ELR (cell line): ENCODE results near the gene MMP11.

Experiments
- DNase-seq: peaks from one replicate; pipeline ENCODE4 v3.0.0-alpha.2; 2015; ENCODE audit warnings: low read depth

The MMP11 gene

DNA sequence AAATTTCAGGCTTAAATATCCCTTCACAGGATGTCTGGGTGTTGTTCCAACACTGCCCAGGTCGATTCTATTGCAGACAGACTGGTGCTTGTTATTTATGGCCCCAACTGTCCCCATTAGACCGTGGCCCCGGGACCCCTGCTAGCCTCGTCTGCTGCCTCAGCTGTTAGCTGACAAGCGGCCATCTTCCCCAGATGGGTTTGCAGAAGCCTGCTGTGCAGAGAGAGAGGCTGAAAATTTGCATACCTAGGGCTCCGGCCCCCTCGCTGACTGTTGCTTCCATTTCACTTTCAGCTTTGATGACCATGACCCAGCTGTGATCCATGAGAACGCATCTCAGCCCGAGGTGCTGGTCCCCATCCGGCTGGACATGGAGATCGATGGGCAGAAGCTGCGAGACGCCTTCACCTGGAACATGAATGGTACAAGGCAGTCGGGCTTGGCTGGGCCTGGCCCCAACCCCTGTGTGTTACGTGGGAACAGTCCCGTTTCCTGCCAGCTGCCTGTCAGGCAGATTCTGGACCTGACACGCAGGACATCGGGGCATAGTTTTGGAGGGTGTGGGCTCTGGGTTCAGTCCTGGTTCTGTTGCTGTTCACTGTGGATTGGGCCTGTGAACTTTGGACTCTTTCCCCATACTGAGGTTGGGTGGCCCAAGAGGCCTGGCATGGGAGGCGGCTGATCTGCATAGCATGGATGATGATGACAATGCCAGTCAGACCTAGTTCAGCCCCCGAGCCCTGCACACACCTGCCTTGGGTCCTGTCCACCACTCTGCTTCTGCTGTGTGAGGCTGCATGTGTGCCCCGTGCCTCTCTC, 30.6 kb downstream of the MMP11 start:
- DNase-seq: no peak

DNA sequence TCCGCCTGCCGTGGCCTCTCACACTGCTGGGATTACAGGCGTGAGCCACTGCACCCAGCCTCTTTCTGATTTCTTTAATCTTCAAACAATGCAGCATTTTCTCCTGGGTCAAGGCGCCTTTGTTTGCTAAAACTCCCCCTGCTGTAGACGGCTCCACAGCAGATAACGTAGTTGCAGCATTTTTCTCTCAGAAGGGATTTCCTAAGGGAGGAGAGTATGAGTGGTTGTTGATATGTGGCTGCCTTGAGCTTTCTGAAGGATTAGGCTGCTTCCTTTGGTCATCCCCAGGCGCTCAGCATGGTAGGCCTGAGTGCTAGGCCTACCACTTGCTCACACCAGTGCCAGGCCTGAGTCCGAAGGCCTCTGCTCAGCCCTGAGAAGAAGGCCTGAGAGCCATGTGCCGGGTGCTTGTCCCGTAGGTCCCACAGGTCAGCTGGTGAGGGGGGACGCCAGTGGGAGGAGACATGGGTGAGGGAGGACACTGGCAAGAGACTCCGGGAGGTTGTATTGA, 32.2 kb downstream of the MMP11 start:
- no peak for DNase-seq

DNA sequence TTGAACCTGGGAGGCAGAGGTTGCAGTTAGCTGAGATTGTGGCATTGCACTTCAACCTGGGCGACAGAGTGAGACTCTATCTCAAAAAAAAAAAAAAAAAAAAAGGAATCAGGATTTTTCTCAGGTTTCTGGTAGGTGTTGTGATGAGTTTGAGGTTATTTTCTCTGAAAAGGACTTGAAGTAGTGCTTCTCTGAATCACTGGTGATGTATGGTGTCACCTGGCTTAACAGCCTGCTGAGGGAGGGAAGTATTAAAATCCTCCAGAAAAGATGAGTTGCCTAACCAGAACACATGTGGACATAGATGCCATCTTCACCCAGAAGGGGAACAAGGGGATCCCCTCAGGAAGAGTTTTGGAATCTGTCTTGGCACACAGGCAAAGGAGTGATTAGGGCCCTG, 34.2 kb downstream of the MMP11 start:
- no peak for DNase-seq

DNA sequence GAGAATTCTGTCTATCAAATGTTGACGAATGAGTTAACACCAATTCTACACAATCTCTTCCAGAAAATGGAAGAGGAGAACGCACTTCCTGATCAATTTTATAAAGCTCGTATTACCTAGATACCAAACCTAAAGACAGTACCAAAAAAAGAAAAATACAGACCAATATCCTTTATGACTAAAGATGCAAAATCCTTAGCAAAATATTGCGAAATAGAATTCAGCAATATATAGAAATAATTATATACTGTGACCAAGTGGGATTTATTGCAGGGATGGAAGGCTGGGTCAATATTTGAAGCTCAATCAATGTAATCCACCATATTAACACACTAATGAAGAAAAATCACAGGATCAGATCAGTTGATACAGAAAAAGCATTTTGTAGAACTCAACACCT, 39.7 kb downstream of the MMP11 start:
- DNase-seq: no peak

DNA sequence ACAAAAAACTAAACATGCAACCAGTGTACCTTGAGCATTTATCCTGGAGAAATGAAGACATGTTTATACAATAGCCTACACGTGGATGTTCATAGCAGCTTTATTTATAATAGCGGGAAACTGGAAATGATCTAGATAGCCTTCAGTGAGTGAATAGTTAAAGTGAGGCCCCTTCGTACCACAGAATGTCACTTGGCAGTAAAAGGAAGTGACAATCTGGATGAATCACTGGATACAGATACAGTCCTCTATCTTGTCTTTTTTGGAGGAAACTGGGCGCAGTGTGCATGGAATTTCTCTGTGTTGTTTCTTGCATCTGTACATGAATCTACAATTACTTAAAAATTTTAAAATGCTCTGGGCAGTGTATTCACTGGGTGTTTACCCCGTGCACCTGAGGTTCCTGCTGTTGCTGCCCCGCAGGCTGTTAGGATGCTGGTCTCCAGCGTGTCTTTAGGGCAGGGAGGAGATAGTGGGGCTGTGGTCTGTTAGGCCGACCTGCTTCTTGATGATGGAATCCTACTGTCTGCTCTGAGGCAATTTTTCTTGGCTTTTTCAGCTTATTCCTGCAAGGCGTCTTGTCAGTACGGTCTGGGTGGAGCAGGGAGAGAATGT, 43.0 kb downstream of the MMP11 start:
- no peak for DNase-seq

DNA sequence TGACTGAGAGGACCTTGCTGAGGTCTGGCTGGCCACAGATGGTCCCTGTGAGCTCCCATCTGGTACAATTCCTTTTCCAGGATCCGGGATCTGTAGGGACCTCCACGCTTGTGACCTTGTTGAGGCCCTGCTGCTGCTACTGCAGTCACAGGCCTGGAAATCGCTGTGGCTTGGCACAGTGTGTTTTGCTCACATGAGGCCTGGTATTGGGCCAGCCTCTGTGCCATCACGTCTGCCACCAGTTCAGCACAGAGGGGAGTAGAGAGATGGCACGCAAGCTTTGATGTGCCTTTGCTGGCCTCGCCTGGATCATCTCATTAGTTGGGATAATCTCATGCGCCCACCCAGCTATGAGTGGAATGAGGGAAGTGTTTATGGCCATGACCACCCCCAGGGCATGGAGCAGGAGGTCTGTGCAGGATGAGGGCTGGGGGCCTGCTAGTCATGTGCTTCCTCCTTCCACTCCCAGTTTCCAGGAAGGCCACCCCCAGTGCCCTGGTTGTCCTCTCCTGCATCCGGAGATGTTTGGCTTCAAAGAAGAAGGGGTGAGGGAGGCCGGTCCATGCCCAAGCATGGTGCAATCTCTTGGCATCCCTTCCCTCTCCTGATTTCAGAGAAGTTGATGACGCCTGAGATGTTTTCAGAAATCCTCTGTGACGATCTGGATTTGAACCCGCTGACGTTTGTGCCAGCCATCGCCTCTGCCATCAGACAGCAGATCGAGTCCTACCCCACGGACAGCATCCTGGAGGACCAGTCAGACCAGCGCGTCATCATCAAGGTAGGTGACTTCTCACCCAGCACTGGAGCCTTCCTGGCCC, 43.7 kb downstream of the MMP11 start:
- DNase-seq: no peak

DNA sequence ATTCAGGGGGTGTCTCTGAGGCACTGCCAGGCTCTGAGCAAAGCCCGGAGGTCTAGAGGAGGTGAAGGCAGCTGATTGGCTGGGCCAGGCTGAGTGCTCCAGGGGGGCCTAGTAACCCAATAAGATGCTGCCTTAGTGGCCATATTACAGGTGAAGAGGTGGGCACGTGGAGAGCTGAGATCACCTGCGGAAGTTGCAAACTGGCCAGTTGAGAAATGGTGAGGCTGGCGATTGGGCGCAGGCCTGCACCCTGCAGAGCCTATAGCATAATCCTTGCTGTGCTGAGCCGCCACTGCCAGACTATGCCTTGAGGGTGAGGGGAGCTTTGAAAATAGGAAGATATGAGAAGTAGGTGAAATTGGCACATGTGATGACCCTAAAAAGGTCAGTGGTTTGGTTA, 44.5 kb downstream of the MMP11 start:
- no peak for DNase-seq

DNA sequence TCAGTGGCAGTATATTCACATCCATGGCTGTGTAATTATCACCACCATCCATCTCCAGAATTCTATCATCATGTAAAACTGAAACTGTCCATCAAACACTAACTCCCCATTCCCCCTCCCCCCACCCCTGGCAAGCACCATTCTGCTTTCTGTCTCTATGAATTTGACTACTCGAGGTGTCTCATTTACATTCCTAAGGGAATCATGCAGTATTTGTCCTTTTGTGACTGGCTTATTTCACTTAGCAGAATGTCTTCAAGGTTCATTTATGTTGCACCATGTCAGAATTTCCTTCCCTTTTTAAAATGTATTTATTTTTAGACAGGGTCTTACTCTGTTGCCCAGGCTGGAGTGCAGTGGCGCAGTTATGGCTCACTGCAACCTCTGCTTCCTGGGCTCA, 45.9 kb downstream of the MMP11 start:
- no peak for DNase-seq

DNA sequence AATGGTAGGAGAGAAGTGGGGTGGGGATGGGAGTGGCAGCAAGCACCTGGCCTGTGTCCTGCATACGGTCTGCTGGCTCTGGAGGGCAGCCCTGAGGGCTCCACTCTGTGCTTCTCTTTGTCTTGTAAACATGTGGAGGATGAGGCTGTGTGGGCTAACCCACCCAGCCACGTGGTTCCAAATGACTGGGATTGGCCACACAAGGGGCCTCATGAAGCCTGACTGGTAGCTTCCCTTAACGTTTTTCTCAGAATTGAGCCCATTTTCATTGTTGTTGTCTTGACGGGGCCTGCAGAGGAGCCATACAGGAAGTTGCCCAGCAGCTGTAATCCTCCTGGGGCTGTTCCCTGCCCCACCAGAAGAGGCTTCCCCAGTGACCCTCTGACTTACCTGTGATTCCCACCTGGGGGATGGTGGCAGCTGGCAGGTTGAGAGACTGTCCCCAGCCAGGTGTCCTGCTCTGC, 48.1 kb downstream of the MMP11 start:
- no peak for DNase-seq

DNA sequence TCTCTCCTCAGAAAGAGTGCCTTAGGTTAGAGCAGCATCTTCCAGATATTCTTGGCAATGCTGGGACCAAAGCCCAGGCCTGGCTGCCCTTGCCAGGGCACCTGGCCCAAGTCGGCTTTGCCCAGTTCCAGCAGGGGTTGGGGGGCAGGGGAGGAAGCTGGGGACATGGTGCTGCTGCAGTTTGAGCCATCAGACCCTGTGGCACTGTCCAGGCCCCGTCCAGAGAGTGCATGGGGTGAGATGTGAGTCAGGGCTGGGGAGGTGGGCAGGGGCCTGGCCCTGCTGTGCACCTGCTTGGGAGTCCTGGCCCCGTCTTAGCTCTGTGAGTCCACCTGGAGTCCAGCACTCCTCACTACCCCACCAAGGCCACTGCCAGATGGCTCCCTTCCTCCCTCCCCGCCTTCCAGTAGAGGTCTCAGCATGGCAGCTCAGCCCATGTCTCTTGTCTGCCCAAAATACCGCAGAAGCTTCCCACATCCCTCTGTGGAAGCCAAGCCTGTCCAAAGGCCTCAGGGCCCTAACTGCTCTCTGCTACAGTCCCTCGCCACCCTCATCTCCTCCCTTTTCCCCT, 49.5 kb downstream of the MMP11 start:
- no peak for DNase-seq

DNA sequence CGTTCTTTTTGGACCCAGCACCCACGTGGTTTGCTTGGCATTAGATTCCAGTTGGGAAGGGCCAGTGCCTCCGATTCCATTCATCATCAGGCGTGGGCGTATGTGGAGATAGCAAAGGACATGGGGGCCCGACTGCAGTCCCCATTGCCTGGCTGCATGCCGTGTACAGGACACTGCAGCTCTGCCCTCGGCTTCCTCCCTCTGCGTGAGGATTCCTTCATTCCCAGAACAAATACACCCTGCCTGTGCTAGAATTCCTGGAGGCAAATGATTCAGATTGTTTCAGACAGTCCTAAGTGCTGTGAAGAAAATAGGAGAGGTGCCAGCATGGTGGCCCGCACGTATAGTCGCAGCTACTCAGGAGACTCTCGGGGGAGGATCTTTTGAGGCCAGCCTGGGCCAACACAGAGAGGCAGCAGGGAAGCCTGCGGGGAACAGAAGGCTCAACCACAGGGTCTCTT, 50.7 kb downstream of the MMP11 start:
- no peak for DNase-seq

DNA sequence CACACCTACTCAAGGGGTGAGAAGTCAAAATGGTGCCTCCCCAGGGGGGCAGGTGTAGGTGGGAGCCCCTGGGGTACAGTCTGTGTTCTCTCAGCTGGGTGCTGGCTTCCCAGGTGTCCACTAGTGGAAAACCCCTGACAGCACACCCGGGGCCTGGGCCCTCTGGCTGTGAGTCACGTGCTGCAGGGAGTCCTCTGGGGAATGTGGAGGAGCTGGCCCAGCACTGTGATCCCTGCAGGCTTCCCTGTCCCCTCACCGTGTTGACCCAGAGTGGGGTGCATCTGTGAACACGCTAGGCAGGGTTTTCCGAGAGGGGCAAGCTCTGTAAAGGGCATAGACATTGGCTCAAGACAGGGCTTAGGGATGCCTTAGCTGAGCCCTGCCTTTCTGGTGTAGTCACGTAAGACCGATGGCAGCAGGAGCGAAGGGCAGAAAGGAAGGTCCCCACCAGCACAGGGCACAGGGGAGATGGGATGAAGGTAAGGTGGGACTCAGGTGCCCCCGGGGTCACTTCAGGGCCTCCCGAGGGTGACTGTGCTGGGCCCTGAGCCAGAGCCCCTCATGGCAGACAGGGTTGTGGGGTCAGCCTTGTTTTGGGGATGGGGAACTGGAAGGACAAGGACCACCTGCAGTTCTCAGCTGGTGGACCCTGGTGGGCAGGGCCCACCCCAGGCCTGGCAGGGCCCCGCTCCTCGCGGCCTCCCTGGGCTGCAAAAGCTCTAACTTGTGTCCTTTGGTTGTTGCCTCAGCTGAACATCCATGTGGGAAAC, 52.0 kb downstream of the MMP11 start:
- no peak for DNase-seq

DNA sequence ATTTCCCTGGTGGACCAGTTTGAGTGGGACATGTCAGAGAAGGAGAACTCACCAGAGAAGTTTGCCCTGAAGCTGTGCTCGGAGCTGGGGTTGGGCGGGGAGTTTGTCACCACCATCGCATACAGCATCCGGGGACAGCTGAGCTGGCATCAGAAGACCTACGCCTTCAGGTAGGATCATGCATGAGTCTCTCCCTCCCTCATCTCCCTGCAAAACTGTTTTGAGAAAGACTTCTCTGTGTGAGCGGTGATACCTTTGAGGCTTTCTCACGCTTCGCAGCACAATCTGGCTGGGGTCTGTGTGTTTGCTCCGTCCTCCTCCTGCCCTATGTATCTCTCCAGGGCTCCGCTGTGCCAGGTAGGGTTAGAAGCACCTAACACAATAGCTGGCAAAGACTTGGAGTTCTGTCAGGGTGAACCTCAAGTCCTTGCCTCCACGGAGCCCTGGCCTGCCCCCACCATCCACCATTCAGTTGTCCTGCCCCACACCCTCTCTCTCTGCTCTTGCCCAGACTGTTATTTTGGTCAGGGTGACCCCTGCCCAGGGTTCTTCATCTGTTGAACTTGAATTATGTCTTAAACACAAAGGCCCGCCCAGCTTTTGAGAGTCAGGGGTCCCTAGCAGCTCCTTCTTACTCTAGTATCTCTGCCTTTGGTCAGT, 52.7 kb downstream of the MMP11 start:
- no peak for DNase-seq

DNA sequence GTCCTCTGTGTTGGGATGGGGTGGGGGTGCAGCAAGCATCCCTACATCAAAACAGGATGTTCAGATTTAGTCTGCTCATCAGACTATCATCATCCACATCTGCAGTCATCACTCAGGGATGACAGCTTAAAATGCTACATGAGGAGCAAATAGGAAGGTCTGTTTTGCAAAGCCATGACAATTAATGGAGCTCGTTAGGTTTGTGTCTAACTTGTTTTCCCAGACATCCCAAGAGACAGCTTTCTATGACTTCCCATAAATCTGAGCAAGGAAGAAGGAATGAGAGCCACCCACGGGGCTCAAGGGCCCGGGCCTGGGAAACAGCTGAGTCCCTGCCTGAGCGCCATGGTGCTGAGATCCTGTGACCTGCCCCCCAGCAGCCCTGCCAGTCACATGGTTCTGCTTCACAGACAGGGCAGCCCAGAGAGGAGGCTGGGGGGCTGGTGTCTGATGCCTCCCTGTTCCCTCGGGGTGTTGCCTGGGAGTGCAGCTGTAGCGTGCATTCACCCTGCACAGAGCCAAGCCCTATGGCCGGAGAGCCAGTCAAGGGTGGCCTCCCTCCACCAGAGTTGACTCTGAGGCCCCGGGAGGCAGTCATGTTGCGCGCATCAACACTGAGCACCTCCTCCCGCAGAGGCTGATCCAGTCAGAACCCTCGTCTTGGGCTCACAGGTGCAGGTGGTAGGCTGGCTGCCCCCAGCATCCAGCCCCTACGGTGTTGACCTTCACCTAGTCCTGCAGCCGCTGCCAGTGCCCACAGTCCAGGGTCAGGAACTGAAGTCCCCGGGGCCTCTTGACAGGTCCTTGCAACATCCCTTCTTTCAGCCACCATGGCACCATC, 54.1 kb downstream of the MMP11 start:
- no peak for DNase-seq

DNA sequence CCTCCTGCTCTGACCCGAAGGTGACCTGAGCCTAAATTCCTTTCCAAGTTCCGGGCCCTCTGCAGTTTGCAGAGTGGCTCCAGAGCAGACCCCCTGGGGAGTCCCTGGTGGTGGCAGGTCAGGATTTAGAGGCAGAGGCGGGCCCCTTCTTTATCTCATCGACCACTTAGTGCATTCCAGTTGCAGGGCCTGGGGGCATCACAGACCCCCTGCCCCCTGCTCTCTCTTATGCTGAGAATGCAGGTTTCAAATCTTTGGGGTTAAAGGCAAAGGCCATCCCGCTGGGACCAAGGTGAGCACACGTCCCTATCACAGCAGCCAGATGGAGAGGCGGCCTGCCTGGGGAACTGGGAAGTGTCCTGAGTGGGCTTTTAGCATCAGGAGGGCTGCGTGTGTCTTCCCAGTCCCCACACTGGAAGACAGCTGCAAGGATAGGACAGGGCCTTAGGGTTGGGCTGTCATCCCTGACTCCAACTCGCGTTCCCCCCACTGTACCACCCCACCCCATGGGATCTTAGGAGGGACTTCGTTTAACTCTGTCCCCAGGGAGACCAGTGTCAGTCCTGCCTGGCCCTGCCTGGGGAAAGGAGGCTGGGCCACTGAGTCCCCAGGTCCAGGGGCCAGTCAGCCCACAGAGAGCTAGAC, 54.8 kb downstream of the MMP11 start:
- DNase-seq: no peak

DNA sequence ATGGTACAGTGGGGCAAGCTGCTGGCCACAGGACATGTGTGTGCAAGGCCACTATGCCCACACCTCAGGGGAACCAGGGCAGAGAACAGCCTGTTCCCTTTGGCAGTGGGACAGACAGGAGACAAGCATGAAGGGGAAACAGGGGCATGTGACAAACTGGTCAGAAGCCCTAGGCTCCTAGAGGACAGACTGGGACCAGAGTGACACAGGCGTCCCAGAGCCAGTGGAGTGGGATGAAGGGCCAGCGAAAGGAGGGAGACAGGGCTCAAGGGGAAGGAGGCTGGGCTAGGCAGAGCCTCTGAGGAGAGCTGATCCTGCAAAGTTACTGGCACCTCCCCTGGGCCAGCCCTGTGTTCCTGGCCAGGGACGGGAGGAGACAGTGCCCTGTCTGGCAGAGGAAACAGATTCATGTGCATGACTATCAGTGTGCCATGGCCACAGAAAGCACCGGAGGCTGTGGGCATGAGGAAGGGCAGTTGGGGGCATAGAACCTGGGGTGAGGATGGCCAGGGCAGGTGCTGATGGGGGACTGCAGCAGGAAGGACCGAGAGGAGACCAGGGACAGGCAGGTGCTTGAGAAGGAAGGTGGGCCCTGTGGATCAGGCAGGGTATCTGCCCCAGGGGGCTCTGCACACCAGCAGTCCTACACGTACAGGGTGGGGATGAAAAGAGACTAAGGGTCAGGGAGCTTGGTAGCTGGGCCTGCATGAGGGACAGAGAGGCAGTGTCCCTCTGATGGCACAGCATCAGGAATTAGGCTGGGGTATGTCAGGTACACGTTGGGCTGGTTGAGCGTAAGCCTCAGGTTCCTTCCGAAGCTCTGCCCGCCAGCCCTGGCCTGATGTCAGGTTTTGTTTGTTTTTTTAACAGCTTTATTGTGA, 56.4 kb downstream of the MMP11 start:
- no peak for DNase-seq

DNA sequence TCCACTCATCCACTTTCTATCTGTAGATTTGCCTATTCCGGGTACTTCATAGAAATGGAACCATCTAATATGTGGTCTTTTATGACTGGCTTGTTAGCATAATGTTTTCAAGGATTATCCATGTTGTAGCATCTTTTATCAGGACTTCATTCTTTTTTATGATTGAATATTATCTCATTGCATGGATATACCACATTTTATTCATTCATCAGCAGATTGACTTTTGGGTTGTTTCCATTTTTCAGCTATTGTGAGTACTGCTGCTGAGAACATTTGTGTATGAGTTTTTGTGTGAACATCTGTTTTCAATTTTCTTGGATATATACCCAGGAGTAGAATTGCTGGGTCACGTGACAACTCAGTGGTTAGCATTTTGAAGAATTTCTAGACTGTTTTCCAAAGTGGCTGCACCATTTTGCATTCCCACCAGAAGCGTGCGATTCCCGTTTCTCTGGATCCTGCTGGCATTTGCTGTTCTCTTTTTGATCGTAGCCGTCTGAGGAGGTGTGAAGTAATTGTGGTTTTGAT, 57.3 kb downstream of the MMP11 start:
- DNase-seq: peak; percentile 39

DNA sequence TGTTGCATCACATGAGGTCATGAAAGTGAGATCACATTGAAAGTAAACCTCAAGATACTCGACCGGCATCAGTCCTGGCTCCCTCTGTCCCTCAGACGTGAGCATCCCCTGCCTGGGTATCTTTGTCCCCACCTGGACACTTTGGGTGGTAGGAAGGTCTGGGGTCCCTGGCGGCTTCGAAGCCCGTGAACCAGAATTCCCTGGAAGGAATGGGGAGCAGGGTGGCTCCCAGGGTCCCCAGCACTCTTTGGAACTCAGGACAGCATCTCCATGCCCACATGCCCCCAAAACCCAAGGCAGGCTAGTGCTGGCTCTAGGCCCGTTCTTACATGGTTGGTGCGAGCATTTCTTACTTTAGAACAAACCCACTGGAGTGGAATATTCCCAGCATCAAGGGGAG, 58.6 kb downstream of the MMP11 start:
- no peak for DNase-seq
